Measurements from ENCODE around the gene UBFD1. TPM values are rescaled to one million over a fixed set of nuclear protein-coding genes. Genes with fewer than 3 reads are reported as not detected.

UBFD1 gene
- total and polyA plus RNA-seq, 2 of the 8 experiments (the other 6 are each of a cell fraction or from before 2014, with no cell fraction given), result 66.3 to 106 TPM

- H3K56ac ChIP-seq (replicated peaks; ENCODE audit: insufficient read length, low read depth, low read length), result no peak overlapping the region
- no peak overlapping the region for H2AFZ ChIP-seq (ENCODE audit: low read length)
- no peaks in the 10 kb centered on the region; a peak in 1 of 7 replicates for H3K4me1 ChIP-seq (replicated peaks in 1 of 4; ENCODE audit: control insufficient read depth in 3 of 4, insufficient read depth in 4 of 4, low read length in 3 of 4)
- DNase-seq (ENCODE audit: low read depth in 1 of 2, low spot score in 2 of 2) (no peak), FAIRE-seq (no peak)
- no peak overlapping the region for H3K4me2 ChIP-seq (ENCODE audit: insufficient read depth in 1 of 2, low read depth in 2 of 2, low read length in 2 of 2)
- ChIA-PET POLR2A (ENCODE audit: partially characterized antibody) (no interaction called here), CTCF (ENCODE audit: partially characterized antibody) (interaction anchor here (1.5 to 1.6 kb wide), 2 partner anchors 10 to 79 kb away, joined by 3 to 5 read pairs; no protein-coding TSS in a partner anchor)
- no peaks in the 10 kb centered on the region; a peak in 1 of 7 replicates for H3K27me3 ChIP-seq (replicated peaks in 1 of 4; ENCODE audit: control insufficient read depth in 3 of 4, extremely low read depth in 1 of 4, insufficient read depth in 3 of 4, low read length in 3 of 4)
- no peak overlapping the region for H4K8ac ChIP-seq (ENCODE audit: extremely low read depth, insufficient read depth, low read length)
- H3K14ac ChIP-seq (ENCODE audit: insufficient read length), result no peak overlapping the region
- no peak overlapping the region for H3K18ac ChIP-seq (ENCODE audit: extremely low read depth, low read length)
- TF ChIP-seq KDM1A (IDR thresholded peaks at IDR 0.05; ENCODE audit: borderline replicate concordance, low read length) (no peak), CTCF (IDR thresholded peaks at IDR 0.05; ENCODE audit: control extremely low read depth in 1 of 3, insufficient read depth in 1 of 3, low read depth in 1 of 3, low read length in 3 of 3) (no peak), RAD21 (IDR thresholded peaks at IDR 0.05 in 1 of 2, conservative IDR thresholded peaks at IDR 0.05 in 1 of 2; ENCODE audit: low read depth in 2 of 2, low read length in 2 of 2) (no peak), ATF3 (IDR thresholded peaks at IDR 0.05; ENCODE audit: insufficient read depth, low read depth, low read length) (no peak)
- no peak overlapping the region for H3K27ac ChIP-seq (ENCODE audit: low read depth, low read length)
- WGBS, 2 experiments (ENCODE audit: extremely low coverage in 1 of 2, insufficient coverage in 1 of 2, insufficient read length in 1 of 2, insufficient replicate concordance in 2 of 2, low coverage in 1 of 2, low lambda C conversion rate in 2 of 2, missing lambda C conversion rate in 1 of 2), result 90% methylated on average over 7 of the region's 7 CpGs; no CpG with 5 or more reads in 1 of the 2 experiments
- no peak overlapping the region for H3K4ac ChIP-seq (replicated peaks; ENCODE audit: insufficient read length, low read depth, low read length)
- no peaks in the 10 kb centered on the region for H4K20me1 ChIP-seq (replicated peaks in 1 of 2; ENCODE audit: control insufficient read depth in 1 of 2, insufficient read depth in 2 of 2, low read length in 2 of 2)
- no peak overlapping the region for H2BK120ac ChIP-seq (replicated peaks; ENCODE audit: low read depth, low read length)
- H3K79me2 ChIP-seq (ENCODE audit: control insufficient read depth in 1 of 2, insufficient read depth in 2 of 2, low read length in 2 of 2), result peaks cover 0 to 3% of the 10 kb centered on the region in 2 experiments; a peak in 3 of 4 replicates
- peaks cover under 1% of the 10 kb centered on the region; the same call in 1 of the 2 replicates for H3K23me2 ChIP-seq (ENCODE audit: low read depth, low read length)
- no peak overlapping the region for H2BK12ac ChIP-seq (ENCODE audit: low read depth, low read length)
- no peaks in the 10 kb centered on the region for H3K79me1 ChIP-seq (ENCODE audit: low read depth, low read length)
- no peak overlapping the region for H2AK5ac ChIP-seq (ENCODE audit: low read depth, low read length)
- no peak overlapping the region for H2BK5ac ChIP-seq (ENCODE audit: low read depth, low read length)
- H3K36me3 ChIP-seq (ENCODE audit: control insufficient read depth in 2 of 4, insufficient read depth in 4 of 4, low read length in 3 of 4), result peaks cover 2 to 12% (median 6%) of the 10 kb centered on the region in 4 experiments; a peak in 4 of 8 replicates
- no peak overlapping the region for H3K23ac ChIP-seq (ENCODE audit: insufficient read length)
- no peak overlapping the region for H3K4me3 ChIP-seq (ENCODE audit: extremely low read depth in 1 of 4, insufficient read depth in 2 of 4, low read depth in 3 of 4, low read length in 4 of 4)
- no peaks in the 10 kb centered on the region for H3K9me3 ChIP-seq (ENCODE audit: insufficient read depth in 2 of 2, low read depth in 1 of 2, low read length in 1 of 2)
- H3K9ac ChIP-seq (replicated peaks in 1 of 4; ENCODE audit: extremely low read depth in 1 of 4, low read depth in 3 of 4, low read length in 3 of 4), result no peak overlapping the region
- no peak overlapping the region for H2BK15ac ChIP-seq (ENCODE audit: low read length)
- no peak overlapping the region for H4K91ac ChIP-seq (replicated peaks; ENCODE audit: insufficient read length, low read length)
- no peak overlapping the region for H2BK20ac ChIP-seq (ENCODE audit: low read length)
- H4K5ac ChIP-seq (ENCODE audit: insufficient read length, low read depth, low read length), result no peak overlapping the region
Observed at GRCh38 chr16:23514381-23515152, 43.0 kb upstream of the UBFD1 start.

Measured in H1 (cell line).